Thyroid gland (tissue), 4 donors: ENCODE data around the gene TAS2R16.

Source experiments
- POLR2A ChIP-seq, 2 donors: fragments of 450-650 bp; IDR thresholded peaks; one replicate each; pipeline ENCODE4 v1.6.1; 2017; ENCODE audit warnings: antibody characterized with exemption in 2 of 2, mild to moderate bottlenecking in 2 of 2, moderate library complexity in 1 of 2
- TF ChIP-seq, protein P1 (sequence below), 6 experiments: fragments of 200-600 bp in 3 of 6; fragments of 450-650 bp in 3 of 6; sonication (generic) in 3 of 6; IDR thresholded peaks; one replicate each; pipeline ENCODE4 v1.5.1; 2016 to 2019; ENCODE audit warnings: antibody characterized with exemption in 6 of 6, mild to moderate bottlenecking in 2 of 6, inconsistent platforms in 1 of 6, moderate library complexity in 1 of 6

- TF ChIP-seq, protein P1, sequence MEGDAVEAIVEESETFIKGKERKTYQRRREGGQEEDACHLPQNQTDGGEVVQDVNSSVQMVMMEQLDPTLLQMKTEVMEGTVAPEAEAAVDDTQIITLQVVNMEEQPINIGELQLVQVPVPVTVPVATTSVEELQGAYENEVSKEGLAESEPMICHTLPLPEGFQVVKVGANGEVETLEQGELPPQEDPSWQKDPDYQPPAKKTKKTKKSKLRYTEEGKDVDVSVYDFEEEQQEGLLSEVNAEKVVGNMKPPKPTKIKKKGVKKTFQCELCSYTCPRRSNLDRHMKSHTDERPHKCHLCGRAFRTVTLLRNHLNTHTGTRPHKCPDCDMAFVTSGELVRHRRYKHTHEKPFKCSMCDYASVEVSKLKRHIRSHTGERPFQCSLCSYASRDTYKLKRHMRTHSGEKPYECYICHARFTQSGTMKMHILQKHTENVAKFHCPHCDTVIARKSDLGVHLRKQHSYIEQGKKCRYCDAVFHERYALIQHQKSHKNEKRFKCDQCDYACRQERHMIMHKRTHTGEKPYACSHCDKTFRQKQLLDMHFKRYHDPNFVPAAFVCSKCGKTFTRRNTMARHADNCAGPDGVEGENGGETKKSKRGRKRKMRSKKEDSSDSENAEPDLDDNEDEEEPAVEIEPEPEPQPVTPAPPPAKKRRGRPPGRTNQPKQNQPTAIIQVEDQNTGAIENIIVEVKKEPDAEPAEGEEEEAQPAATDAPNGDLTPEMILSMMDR (IDR thresholded peaks at IDR 0.05) = no peak
- TF ChIP-seq POLR2A (IDR thresholded peaks at IDR 0.05) = no peak
Observed at GRCh38 chr7:122975341-122975740, 20.2 kb downstream of the TAS2R16 start.
